IMR-90 (cell line): ENCODE results near the gene MYO1A. TPM values are rescaled to one million over a fixed set of nuclear protein-coding genes. Genes with fewer than 3 reads are reported as not detected.

Experiments used
- ATAC-seq: fragments of 200-7000 bp; cut with Tn5 transposase; 2 replicates; pipeline ENCODE4 v1.9.1; 2020; ENCODE audit warnings: low read depth, mild to moderate bottlenecking, moderate library complexity
- BruUV-seq: library from RNA; stranded (reverse); fragments of 400-500 nt; replicated peaks from 2 replicates; lab custom pipeline; 2021; lab: Mats Ljungman, UMichigan
- CTCF ChIA-PET: fragments of 300-600 bp; formaldehyde crosslinking; extraction: SDS; loops from one replicate; lab custom pipeline; 2021; ENCODE audit warnings: antibody characterized with exemption; lab: Yijun Ruan, JAX
- POLR2A ChIA-PET: fragments of 300-600 bp; sonication (Branson Sonifier 250); formaldehyde crosslinking; loops from one replicate; lab custom pipeline; 2022; ENCODE audit warnings: antibody characterized with exemption; ENCODE audit not compliant: unreplicated experiment; lab: Charles Lee
- DNase-seq: peaks from one replicate; pipeline ENCODE4 v3.0.0; 2013
- H2AFZ ChIP-seq: replicated peaks from 2 replicates; pipeline ENCODE3; 2013; ENCODE audit warnings: low read length, mild to moderate bottlenecking; ENCODE audit not compliant: poor library complexity
- H2AK5ac ChIP-seq: 2 replicates; pipeline ENCODE4 v1.6.1; 2013; ENCODE audit warnings: low read depth, low read length, inconsistent platforms
- H2AK9ac ChIP-seq: replicated peaks from 2 replicates; pipeline ENCODE3; 2013; ENCODE audit warnings: mild to moderate bottlenecking, low read depth, low read length, moderate library complexity; ENCODE audit not compliant: poor library complexity
- H2BK120ac ChIP-seq: 2 replicates; pipeline ENCODE4 v1.6.1; 2013; ENCODE audit warnings: low read depth, low read length, inconsistent platforms
- H2BK15ac ChIP-seq: 3 replicates; pipeline ENCODE4 v1.6.1; 2013; ENCODE audit warnings: low read depth, low read length, inconsistent platforms
- H2BK20ac ChIP-seq: 2 replicates; pipeline ENCODE4 v1.6.1; 2013; ENCODE audit warnings: low read depth, mild to moderate bottlenecking, inconsistent platforms, low read length, moderate library complexity
- H2BK5ac ChIP-seq: 2 replicates; pipeline ENCODE4 v1.6.1; 2013; ENCODE audit warnings: mild to moderate bottlenecking, low read depth, low read length, inconsistent platforms; ENCODE audit not compliant: poor library complexity, severe bottlenecking
- H3K14ac ChIP-seq: replicated peaks from 2 replicates; pipeline ENCODE4 v1.6.1; 2013; ENCODE audit warnings: low read depth, low read length, inconsistent platforms
- H3K18ac ChIP-seq: 2 replicates; pipeline ENCODE4 v1.6.1; 2013; ENCODE audit warnings: low read depth, low read length, control low read depth
- H3K23ac ChIP-seq: 2 replicates; pipeline ENCODE4 v1.6.1; 2013; ENCODE audit warnings: low read depth, low read length, inconsistent platforms
- H3K27ac ChIP-seq: 2 replicates; pipeline ENCODE4 v1.5.1; 2013; ENCODE audit warnings: mild to moderate bottlenecking, control low read depth, low read length; ENCODE audit not compliant: insufficient read depth
- H3K27me3 ChIP-seq: 2 replicates; pipeline ENCODE4 v1.6.1; 2013; ENCODE audit warnings: low read length; ENCODE audit not compliant: control insufficient read depth, insufficient read depth
- H3K36me3 ChIP-seq: 2 replicates; pipeline ENCODE4 v1.6.1; 2013; ENCODE audit warnings: low read length, mixed read lengths; ENCODE audit not compliant: control insufficient read depth, insufficient read depth
- H3K4ac ChIP-seq: 2 replicates; pipeline ENCODE4 v1.6.1; 2013; ENCODE audit warnings: low read depth, low read length, inconsistent platforms
- H3K4me1 ChIP-seq: 2 replicates; pipeline ENCODE4 v1.6.1; 2013; ENCODE audit warnings: low read length, mixed read lengths; ENCODE audit not compliant: control insufficient read depth, insufficient read depth
- H3K4me2 ChIP-seq: 2 replicates; pipeline ENCODE4 v1.6.1; 2013; ENCODE audit warnings: low read depth, mild to moderate bottlenecking, control low read depth, low read length, moderate library complexity
- H3K4me3 ChIP-seq: 2 replicates; pipeline ENCODE4 v1.5.1; 2013; ENCODE audit warnings: low read depth, mild to moderate bottlenecking, control low read depth, low read length, moderate library complexity; ENCODE audit not compliant: insufficient read depth
- H3K56ac ChIP-seq: 2 replicates; pipeline ENCODE4 v1.6.1; 2013; ENCODE audit warnings: low read length, inconsistent platforms; ENCODE audit not compliant: insufficient read depth; ENCODE audit errors: extremely low read depth
- H3K79me1 ChIP-seq, 2 experiments: 2 replicates each; pipeline ENCODE4 v1.6.1; 2013; ENCODE audit warnings: low read length in 2 of 2, inconsistent platforms in 1 of 2, low read depth in 1 of 2
- H3K9ac ChIP-seq: 2 replicates; pipeline ENCODE4 v1.6.1; 2013; ENCODE audit warnings: low read depth, low read length, control low read depth
- H3K9me1 ChIP-seq: 2 replicates; pipeline ENCODE4 v1.6.1; 2013; ENCODE audit warnings: low read length, inconsistent platforms; ENCODE audit not compliant: insufficient read depth
- H3K9me3 ChIP-seq: 2 replicates; pipeline ENCODE4 v1.6.1; 2013; ENCODE audit warnings: low read length; ENCODE audit not compliant: control insufficient read depth, insufficient read depth
- H4K20me1 ChIP-seq: 2 replicates; pipeline ENCODE4 v1.6.1; 2013; ENCODE audit warnings: low read length, inconsistent platforms; ENCODE audit not compliant: insufficient read depth
- H4K5ac ChIP-seq: 2 replicates; pipeline ENCODE4 v1.6.1; 2013; ENCODE audit warnings: mild to moderate bottlenecking, low read depth, low read length, control low read depth
- H4K8ac ChIP-seq, 2 experiments: 2 replicates each; pipeline ENCODE4 v1.6.1; 2013; ENCODE audit warnings: low read depth in 2 of 2, low read length in 2 of 2, control low read depth in 1 of 2, inconsistent platforms in 1 of 2
- H4K91ac ChIP-seq: 2 replicates; pipeline ENCODE4 v1.6.1; 2013; ENCODE audit warnings: low read depth, low read length, inconsistent platforms; ENCODE audit not compliant: insufficient read depth
- POLR2A ChIP-seq: IDR thresholded peaks from 2 replicates; pipeline ENCODE4 v1.6.1; 2012; ENCODE audit warnings: mild to moderate bottlenecking, low read depth, low read length
- WGBS, 2 experiments: methylation state at CpG; one replicate each; pipeline versions ENCODE4 v1.1.5 to v1.1.7; 2013; ENCODE audit warnings: missing lambda C conversion rate in 2 of 2; ENCODE audit not compliant: insufficient read length in 1 of 2; ENCODE audit errors: extremely low coverage in 2 of 2; 5-methylcytosine and 5-hydroxymethylcytosine counted together
- dilution Hi-C: fragments of 300-500 bp; cut with HindIII; formaldehyde crosslinking; loops from one replicate; pipeline ENCODE4 v1.14.3; 2018; ENCODE audit warnings: low sequenced_read_pairs; ENCODE audit not compliant: unreplicated experiment
- in situ Hi-C: fragments of 300-500 bp; cut with MboI; formaldehyde crosslinking; loops from 3 replicates; pipeline ENCODE4 v1.14.3; 2019; ENCODE audit warnings: low sequenced_read_pairs, inconsistent platforms, mixed read lengths
- intact Hi-C: fragments of 100-400 bp; cut with micrococcal nuclease; formaldehyde crosslinking; loops from 2 replicates; pipeline ENCODE4 v1.10.0; 2022
- polyA plus RNA-seq, 3 experiments: library from polyadenylated mRNA; depleted of rRNA; stranded (reverse); fragments of >200 nt; gene quantifications; 2 replicates each; pipeline ENCODE4 v1.2.3, GENCODE V29; 2012; ENCODE audit warnings: low replicate concordance in 1 of 3
- total RNA-seq: library from RNA; depleted of rRNA; stranded (reverse); fragments of >200 nt; gene quantifications from 2 replicates; pipeline ENCODE4 v1.2.3, GENCODE V29; 2012; rRNA removed

The MYO1A gene
- total and polyA plus RNA-seq, 2 of the 4 experiments (the other 2 are of a cell fraction) = under 0.01 TPM; not detected in 1

- BruUV-seq = no TSS peak
- no peak overlapping the region for H2BK20ac ChIP-seq
- no peak overlapping the region for H2AK5ac ChIP-seq
- H3K9me3 ChIP-seq = no peaks in the 10 kb centered on the region
- ChIA-PET POLR2A (no interaction called here), CTCF (no interaction called here)
- no peaks in the 10 kb centered on the region for H3K4me1 ChIP-seq
- no peak overlapping the region for H3K18ac ChIP-seq
- H2AK9ac ChIP-seq = no peak overlapping the region
- in situ Hi-C loops = loop anchor here (25.0 kb wide), 1 partner anchor 467 kb away; the partner anchor contains the start of gene RBMS2
- no CpG with 5 or more reads among the region's 3 CpGs for WGBS, 2 experiments
- no peak overlapping the region for H3K14ac ChIP-seq
- no peaks in the 10 kb centered on the region for H3K9me1 ChIP-seq
- H2BK120ac ChIP-seq = no peak overlapping the region
- H4K5ac ChIP-seq = no peak overlapping the region
- H3K9ac ChIP-seq = no peak overlapping the region
- no peaks in the 10 kb centered on the region for H3K36me3 ChIP-seq
- no peak overlapping the region for H3K4me3 ChIP-seq
- H4K91ac ChIP-seq = no peak overlapping the region
- H2BK15ac ChIP-seq = no peak overlapping the region
- intact Hi-C loops = no loop called here
- dilution Hi-C loops = no loop called here
- peaks cover 6% of the 10 kb centered on the region; the same call in 1 of the 2 replicates for H3K27me3 ChIP-seq
- no peak overlapping the region for H3K23ac ChIP-seq
- no peak for TF ChIP-seq POLR2A
- no peak overlapping the region for H3K56ac ChIP-seq
- no peak overlapping the region for H4K8ac ChIP-seq
- H3K27ac ChIP-seq = no peak overlapping the region
- no peaks in the 10 kb centered on the region for H3K79me1 ChIP-seq
- DNase-seq (no peak), ATAC-seq (peak; percentile 48; the same call in 1 of the 2 replicates)
- no peak overlapping the region for H2AFZ ChIP-seq
- H4K20me1 ChIP-seq = no peaks in the 10 kb centered on the region
- H3K4ac ChIP-seq = no peak overlapping the region
- no peak overlapping the region for H3K4me2 ChIP-seq
- H2BK5ac ChIP-seq = no peak overlapping the region
Observed at GRCh38 chr12:56979628-56980027, 70.3 kb downstream of the MYO1A start.

Other genes starting within 250 kb of the MYO1A start
- gene SDR9C7, start 115.7 kb downstream of the MYO1A start, total RNA-seq = not detected in 2 replicates
- not detected in 2 replicates for gene SDR9C7, start 115.7 kb downstream of the MYO1A start, polyA plus RNA-seq (2012; rRNA removed)
- not detected in 2 replicates for gene RDH16, start 92.5 kb downstream of the MYO1A start, total RNA-seq
- gene RDH16, start 92.5 kb downstream of the MYO1A start, polyA plus RNA-seq (2012; rRNA removed) = not detected in 2 replicates
- gene ZBTB39, start 43.6 kb downstream of the MYO1A start, total RNA-seq = 5.2 and 5.3 TPM in 2 replicates
- 3.6 and 4.0 TPM in 2 replicates for gene ZBTB39, start 43.6 kb downstream of the MYO1A start, polyA plus RNA-seq (2012; rRNA removed)
- not detected in 2 replicates for gene TAC3, start 33.6 kb downstream of the MYO1A start, total RNA-seq
- gene TAC3, start 33.6 kb downstream of the MYO1A start, polyA plus RNA-seq (2012; rRNA removed) = 0.94 and 1.4 TPM in 2 replicates
- gene NEMP1, start 28.7 kb upstream of the MYO1A start, total RNA-seq = 10.9 and 14.7 TPM in 2 replicates
- 7.2 and 8.9 TPM in 2 replicates for gene NEMP1, start 28.7 kb upstream of the MYO1A start, polyA plus RNA-seq (2012; rRNA removed)
- 68.3 and 68.8 TPM in 2 replicates for gene NAB2, start 39.0 kb upstream of the MYO1A start, total RNA-seq
- gene NAB2, start 39.0 kb upstream of the MYO1A start, polyA plus RNA-seq (2012; rRNA removed) = 65.1 and 65.2 TPM in 2 replicates
- 38.9 and 43.4 TPM in 2 replicates for gene STAT6, start 61.2 kb upstream of the MYO1A start, total RNA-seq
- gene STAT6, start 61.2 kb upstream of the MYO1A start, polyA plus RNA-seq (2012; rRNA removed) = 88.8 and 96.9 TPM in 2 replicates
- gene LRP1, start 78.4 kb upstream of the MYO1A start, total RNA-seq = 73.1 and 75.5 TPM in 2 replicates
- 142 and 155 TPM in 2 replicates for gene LRP1, start 78.4 kb upstream of the MYO1A start, polyA plus RNA-seq (2012; rRNA removed)
- gene LRP1-AS, start 97.5 kb upstream of the MYO1A start, total RNA-seq = not detected in 2 replicates
- gene LRP1-AS, start 97.5 kb upstream of the MYO1A start, polyA plus RNA-seq (2012; rRNA removed) = not detected in 2 replicates
- gene NXPH4, start 166.7 kb upstream of the MYO1A start, total RNA-seq = 0.36 and 0.56 TPM in 2 replicates
- gene NXPH4, start 166.7 kb upstream of the MYO1A start, polyA plus RNA-seq (2012; rRNA removed) = 3.3 and 3.8 TPM in 2 replicates
- 225 and 266 TPM in 2 replicates for gene SHMT2, start 179.6 kb upstream of the MYO1A start, total RNA-seq
- 302 and 364 TPM in 2 replicates for gene SHMT2, start 179.6 kb upstream of the MYO1A start, polyA plus RNA-seq (2012; rRNA removed)
- under 0.01 and 0.18 TPM in 2 replicates for gene STAC3, start 201.1 kb upstream of the MYO1A start, total RNA-seq
- gene STAC3, start 201.1 kb upstream of the MYO1A start, polyA plus RNA-seq (2012; rRNA removed) = 0.67 and 0.80 TPM in 2 replicates